HG03575 (cell line): ENCODE data around the gene CD47.

Experiments used
- ATAC-seq: cut with Tn5 transposase; IDR thresholded peaks from one replicate; pipeline ENCODE4 v1.9.1; 2021; ENCODE audit not compliant: unreplicated experiment, insufficient number of reproducible peaks, low FRiP score; ENCODE audit errors: extremely low read depth

CD47 gene

DNA sequence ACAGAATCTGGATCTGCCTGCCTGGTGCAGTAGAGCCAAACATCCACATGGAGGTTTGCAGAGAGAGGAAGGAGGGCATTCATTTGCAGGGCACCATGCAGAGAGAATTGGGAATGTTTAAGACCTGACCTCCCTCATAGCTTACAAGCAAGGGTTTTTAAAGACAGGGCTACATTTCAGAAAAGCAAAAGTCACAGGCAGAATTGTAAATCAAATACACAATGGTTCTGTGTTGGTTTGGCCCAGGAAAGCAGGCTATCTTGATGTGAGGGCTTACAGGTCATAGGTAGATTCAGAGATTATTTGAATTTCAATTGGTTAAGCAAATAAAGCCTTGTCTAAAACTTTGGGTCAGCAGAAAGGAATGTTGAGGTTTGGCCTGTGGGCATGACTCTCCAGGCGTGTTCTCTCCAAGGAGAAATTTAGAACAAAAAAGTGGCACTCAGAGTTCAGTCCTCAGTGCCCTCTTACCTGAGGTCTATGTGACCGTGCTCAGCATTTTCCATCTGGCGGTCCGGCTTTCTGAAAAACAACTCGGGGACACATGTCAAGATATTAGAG is 91.5 kb downstream of the CD47 start:
- ATAC-seq: no peak

DNA sequence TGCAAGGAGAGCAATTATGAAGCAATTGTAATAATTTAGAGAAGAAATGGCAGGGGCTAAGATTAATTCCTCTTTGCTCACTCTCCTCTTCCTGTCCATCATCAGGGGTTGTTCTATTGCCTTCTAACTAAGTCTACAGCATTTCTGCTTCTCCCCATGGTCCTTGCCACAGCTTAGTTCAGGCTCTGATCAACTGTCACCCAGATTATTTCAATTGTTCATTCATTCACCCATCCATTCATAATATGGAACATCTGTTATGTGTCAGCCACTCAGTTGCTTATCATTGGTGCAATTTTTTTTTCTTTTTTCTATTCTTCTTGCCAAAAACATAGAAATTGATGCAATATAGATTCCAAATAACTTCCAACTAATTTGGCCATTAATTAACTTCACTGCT is 93.2 kb downstream of the CD47 start:
- ATAC-seq: no peak

DNA sequence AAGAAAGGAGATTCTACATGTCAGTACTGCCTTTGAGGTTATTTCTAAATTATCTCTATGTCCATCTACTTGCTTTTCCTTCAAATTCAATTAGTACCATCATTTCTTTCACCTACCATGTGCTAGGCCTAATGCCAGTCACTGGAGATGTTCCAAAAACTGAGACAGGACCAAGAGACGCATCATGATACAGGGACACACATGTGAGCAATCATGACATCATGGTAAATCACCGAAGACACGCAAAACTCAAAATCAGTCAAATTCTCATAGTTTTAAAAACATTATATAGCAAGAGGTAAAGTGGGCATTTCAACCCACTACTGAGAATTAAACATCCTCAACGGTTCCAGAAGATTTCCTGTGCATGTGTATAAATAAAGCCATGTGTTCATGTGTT is 95.0 kb downstream of the CD47 start:
- no peak for ATAC-seq

DNA sequence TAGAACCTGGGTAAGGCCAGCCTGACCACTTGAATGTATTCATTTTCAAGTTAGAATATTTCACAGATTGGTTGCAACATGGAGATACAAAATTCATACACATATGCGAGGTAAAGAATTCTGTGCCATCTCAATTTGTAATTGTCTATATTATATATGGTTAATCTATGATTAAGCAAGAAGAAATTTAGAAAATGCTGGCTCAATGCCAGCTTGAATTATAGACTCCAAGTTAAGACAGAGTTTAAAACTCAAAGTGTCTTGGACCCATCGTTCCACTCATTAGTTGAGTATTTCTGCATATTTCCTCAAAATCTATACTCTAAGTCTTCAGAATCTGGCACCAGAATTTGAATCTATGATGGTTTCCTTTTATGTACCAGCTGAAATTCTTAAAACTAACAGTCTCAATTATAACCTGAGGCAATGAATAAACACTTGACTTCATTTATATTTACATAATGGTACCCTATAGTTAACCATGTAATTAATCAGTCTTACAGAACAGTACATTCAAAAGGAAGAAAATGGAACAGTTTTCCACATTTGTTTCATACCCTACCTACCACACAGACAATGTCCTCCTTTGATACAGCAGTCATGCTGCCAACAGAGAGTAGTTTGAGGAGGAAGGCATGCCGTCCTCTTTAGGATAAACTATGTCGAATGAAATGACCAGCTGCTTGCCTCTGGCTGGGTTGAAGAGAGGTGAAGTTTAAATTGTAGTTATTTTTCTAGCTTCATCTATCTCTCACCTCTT is 95.7 kb downstream of the CD47 start:
- no peak for ATAC-seq

DNA sequence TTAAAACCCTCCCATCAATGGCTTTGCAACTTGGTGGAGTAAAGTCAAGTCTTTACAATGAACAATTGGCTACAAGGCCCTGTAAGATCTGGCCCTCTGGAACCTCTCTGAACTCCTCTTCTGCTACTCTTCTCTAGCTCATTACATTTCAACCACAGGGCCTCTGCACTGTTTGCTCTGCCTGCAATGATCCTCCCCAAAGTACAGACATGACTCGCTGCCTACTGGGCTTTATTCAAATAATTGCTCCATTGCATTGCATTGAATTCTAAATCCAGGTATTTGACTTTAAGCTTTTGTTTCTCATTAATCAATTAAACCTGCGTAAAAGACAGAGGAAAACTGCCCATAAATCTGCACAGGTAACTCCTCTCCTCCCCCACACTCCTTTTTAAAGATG is 96.7 kb downstream of the CD47 start:
- ATAC-seq: no peak

DNA sequence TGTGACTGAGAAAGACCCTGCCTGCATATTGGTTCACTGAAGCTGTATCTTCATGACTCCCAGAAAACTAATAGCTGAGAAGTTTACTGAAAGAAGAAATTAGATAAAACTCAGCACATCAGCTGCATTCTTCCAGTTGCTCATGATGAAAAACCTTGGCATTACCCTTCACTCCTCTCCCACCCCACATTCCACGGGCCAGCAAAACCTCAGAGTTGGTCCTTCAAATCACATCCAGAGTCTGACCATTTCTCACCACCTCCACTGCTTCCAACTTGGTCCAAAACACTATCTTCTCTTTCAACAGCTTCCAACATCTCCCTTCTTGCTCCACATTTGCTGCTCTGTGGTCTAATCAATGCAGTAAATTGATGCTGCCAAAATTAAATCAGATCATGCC is 97.1 kb downstream of the CD47 start:
- ATAC-seq: no peak
